Measurements from ENCODE around the gene IQSEC3.

DNA sequence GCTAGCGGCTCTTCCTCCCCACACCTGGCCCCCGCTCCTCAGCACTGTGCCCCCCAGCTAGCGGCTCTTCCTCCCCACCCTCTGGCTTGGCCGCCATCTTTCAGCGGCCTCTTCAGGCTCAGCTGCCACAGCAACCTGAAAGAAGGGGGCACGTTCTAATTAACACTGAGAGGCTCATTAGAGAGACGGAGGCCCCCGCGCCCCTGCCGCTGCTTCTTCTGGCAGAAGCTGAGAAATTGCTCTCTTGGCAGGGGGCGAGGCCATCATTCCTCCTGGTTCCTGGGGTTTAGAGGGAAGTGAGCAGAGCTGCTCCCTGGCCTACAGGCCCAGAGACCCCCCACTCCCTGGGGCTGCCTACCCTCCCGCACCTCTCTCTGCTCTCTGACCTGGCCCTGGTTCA lies 64.4 kb downstream of the IQSEC3 start:
- TF ChIP-seq ZBTB48 (tag by site-specific recombination; IDR thresholded peaks at IDR 0.05), result no peak
- TF ChIP-seq, protein P1, sequence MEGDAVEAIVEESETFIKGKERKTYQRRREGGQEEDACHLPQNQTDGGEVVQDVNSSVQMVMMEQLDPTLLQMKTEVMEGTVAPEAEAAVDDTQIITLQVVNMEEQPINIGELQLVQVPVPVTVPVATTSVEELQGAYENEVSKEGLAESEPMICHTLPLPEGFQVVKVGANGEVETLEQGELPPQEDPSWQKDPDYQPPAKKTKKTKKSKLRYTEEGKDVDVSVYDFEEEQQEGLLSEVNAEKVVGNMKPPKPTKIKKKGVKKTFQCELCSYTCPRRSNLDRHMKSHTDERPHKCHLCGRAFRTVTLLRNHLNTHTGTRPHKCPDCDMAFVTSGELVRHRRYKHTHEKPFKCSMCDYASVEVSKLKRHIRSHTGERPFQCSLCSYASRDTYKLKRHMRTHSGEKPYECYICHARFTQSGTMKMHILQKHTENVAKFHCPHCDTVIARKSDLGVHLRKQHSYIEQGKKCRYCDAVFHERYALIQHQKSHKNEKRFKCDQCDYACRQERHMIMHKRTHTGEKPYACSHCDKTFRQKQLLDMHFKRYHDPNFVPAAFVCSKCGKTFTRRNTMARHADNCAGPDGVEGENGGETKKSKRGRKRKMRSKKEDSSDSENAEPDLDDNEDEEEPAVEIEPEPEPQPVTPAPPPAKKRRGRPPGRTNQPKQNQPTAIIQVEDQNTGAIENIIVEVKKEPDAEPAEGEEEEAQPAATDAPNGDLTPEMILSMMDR (tag by site-specific recombination; IDR thresholded peaks at IDR 0.05), result no peak
- TF ChIP-seq, protein P2, sequence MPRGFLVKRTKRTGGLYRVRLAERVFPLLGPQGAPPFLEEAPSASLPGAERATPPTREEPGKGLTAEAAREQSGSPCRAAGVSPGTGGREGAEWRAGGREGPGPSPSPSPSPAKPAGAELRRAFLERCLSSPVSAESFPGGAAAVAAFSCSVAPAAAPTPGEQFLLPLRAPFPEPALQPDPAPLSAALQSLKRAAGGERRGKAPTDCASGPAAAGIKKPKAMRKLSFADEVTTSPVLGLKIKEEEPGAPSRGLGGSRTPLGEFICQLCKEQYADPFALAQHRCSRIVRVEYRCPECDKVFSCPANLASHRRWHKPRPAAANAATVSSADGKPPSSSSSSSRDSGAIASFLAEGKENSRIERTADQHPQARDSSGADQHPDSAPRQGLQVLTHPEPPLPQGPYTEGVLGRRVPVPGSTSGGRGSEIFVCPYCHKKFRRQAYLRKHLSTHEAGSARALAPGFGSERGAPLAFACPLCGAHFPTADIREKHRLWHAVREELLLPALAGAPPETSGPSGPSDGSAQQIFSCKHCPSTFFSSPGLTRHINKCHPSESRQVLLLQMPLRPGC (tag by site-specific recombination; IDR thresholded peaks at IDR 0.05), result no peak
- no peak for TF ChIP-seq PRDM1 (tag by site-specific recombination; IDR thresholded peaks at IDR 0.05)
- TF ChIP-seq ZNF404 (tag by site-specific recombination; IDR thresholded peaks at IDR 0.05), result no peak
